IPS-11a (cell line): ENCODE data around the gene PCDHA8.
"Not testable (repeated sequence)": the region's sequence is repeated elsewhere in the genome, so short reads cannot be mapped to it uniquely, and the experiment has no call there.

Experiments
- H3K4me3 ChIP-seq: one replicate; pipeline ENCODE4 v1.5.1; 2013; ENCODE audit warnings: low read depth, low read length, control low read depth

PCDHA8 gene

GRCh38 chr5:140827704-140828361 lies 13.2 kb upstream of the PCDHA8 start, which contains the start of gene PCDHA6:
PCDHA6 (plus strand) TSS chr5:140827960; CDS start chr5:140828092, 132 bp downstream.
- H3K4me3 ChIP-seq = peak within 1 kb of the TSS; percentile 46

- H3K4me3 ChIP-seq = peak overlapping the region; percentile 46
These were observed 12.6 kb upstream of the PCDHA8 start for GRCh38 chr5:140828362-140828737.

- not testable (repeated sequence) for H3K4me3 ChIP-seq
These were observed 11.2 kb upstream of the PCDHA8 start for GRCh38 chr5:140829511-140830501.

GRCh38 chr5:140833993-140834392 lies 7.0 kb upstream of the PCDHA8 start, which contains the start of gene PCDHA7:
PCDHA7 (plus strand) TSS chr5:140834269; CDS start chr5:140834384, 115 bp downstream.
- H3K4me3 ChIP-seq = peak within 1 kb of the TSS; percentile 35

- peak overlapping the region; percentile 35 for H3K4me3 ChIP-seq
These were observed 6.5 kb upstream of the PCDHA8 start for GRCh38 chr5:140834439-140835008.

GRCh38 chr5:140835622-140836510 lies 5.1 kb upstream of the PCDHA8 start:
- H3K4me3 ChIP-seq = no peak overlapping the region

- H3K4me3 ChIP-seq = no peak overlapping the region
These were observed 2.1 kb downstream of the PCDHA8 start for GRCh38 chr5:140842798-140843733.

- peak within 1 kb of the TSS; percentile 14 for H3K4me3 ChIP-seq
These were observed 7.4 kb downstream of the PCDHA8 start, which contains the start of gene PCDHA9 for GRCh38 chr5:140848139-140849102. PCDHA9 (plus strand) TSS chr5:140848382; CDS start chr5:140848496, 114 bp downstream.

GRCh38 chr5:140849831-140850634 lies 9.0 kb downstream of the PCDHA8 start:
- H3K4me3 ChIP-seq = not testable (repeated sequence)

GRCh38 chr5:140855772-140856674 lies 15.0 kb downstream of the PCDHA8 start, which contains the start of gene PCDHA10:
PCDHA10 (plus strand) TSS chr5:140855897; CDS start chr5:140856049, 152 bp downstream.
- peak within 1 kb of the TSS; percentile 36 for H3K4me3 ChIP-seq

GRCh38 chr5:140857177-140857986 lies 16.4 kb downstream of the PCDHA8 start:
- no peak overlapping the region for H3K4me3 ChIP-seq

GRCh38 chr5:140857987-140858240 lies 16.9 kb downstream of the PCDHA8 start:
- no peak overlapping the region for H3K4me3 ChIP-seq

- no peak overlapping the region for H3K4me3 ChIP-seq
These were observed 21.7 kb downstream of the PCDHA8 start for GRCh38 chr5:140862441-140863295.

- peak within 1 kb of the TSS; percentile 55 for H3K4me3 ChIP-seq
These were observed 28.0 kb downstream of the PCDHA8 start, which contains the start of gene PCDHA11 for GRCh38 chr5:140868721-140869554. PCDHA11 (plus strand) TSS chr5:140868957; CDS start chr5:140869104, 147 bp downstream.
